NCI-H2227 (cell line): ENCODE results near the gene TMEM256.
"Not testable (repeated sequence)": the region's sequence is repeated elsewhere in the genome, so short reads cannot be mapped to it uniquely, and the experiment has no call there.

Experiments
- DNase-seq: peaks from one replicate; lab custom pipeline; 2025; ENCODE audit not compliant: unreplicated experiment; lab: John Stamatoyannopoulos, UW

The TMEM256 gene

GRCh38 chr17:7384489-7385081 is 19.3 kb downstream of the TMEM256 start:
- no peak for DNase-seq

- DNase-seq, result no peak
These were observed 20.0 kb downstream of the TMEM256 start for GRCh38 chr17:7383742-7384488.

GRCh38 chr17:7383371-7383741 is 20.5 kb downstream of the TMEM256 start:
- no peak for DNase-seq

- DNase-seq, result no peak
These were observed 21.0 kb downstream of the TMEM256 start for GRCh38 chr17:7382901-7383300.

- peak; percentile 39 for DNase-seq
These were observed 22.8 kb downstream of the TMEM256 start, which contains the start of gene TNK1 for GRCh38 chr17:7380855-7381683. Gene TNK1, plus strand, starts transcription at chr17:7381089. Its CDS starts 1,838 bp downstream, at chr17:7382927.

- DNase-seq, result no peak
These were observed 23.6 kb downstream of the TMEM256 start for GRCh38 chr17:7380321-7380720.

- DNase-seq, result no peak
These were observed 24.8 kb downstream of the TMEM256 start for GRCh38 chr17:7379134-7379533.

- DNase-seq, result no peak
These were observed 29.5 kb downstream of the TMEM256 start for GRCh38 chr17:7374353-7374752.

- no peak for DNase-seq
These were observed 33.0 kb downstream of the TMEM256 start for GRCh38 chr17:7370853-7371252.

GRCh38 chr17:7369825-7370224 is 34.1 kb downstream of the TMEM256 start:
- DNase-seq, result no peak

GRCh38 chr17:7368599-7368994 is 35.3 kb downstream of the TMEM256 start:
- not testable (repeated sequence) for DNase-seq

GRCh38 chr17:7367918-7368598 is 35.8 kb downstream of the TMEM256 start:
- peak; percentile 4 for DNase-seq

- no peak for DNase-seq
These were observed 36.8 kb downstream of the TMEM256 start for GRCh38 chr17:7367083-7367482.

- not testable (repeated sequence) for DNase-seq
These were observed 37.9 kb downstream of the TMEM256 start for GRCh38 chr17:7365963-7366362.

- no peak for DNase-seq
These were observed 40.6 kb downstream of the TMEM256 start for GRCh38 chr17:7363311-7363710.

GRCh38 chr17:7361906-7362305 is 42.0 kb downstream of the TMEM256 start:
- no peak for DNase-seq

GRCh38 chr17:7357381-7357780 is 46.5 kb downstream of the TMEM256 start:
- no peak for DNase-seq

- DNase-seq, result no peak
These were observed 47.1 kb downstream of the TMEM256 start for GRCh38 chr17:7356756-7357155.

- DNase-seq, result peak; percentile 19
These were observed 47.8 kb downstream of the TMEM256 start for GRCh38 chr17:7356072-7356549.

- no peak for DNase-seq
These were observed 48.3 kb downstream of the TMEM256 start for GRCh38 chr17:7355573-7355972.

GRCh38 chr17:7355053-7355452 is 48.8 kb downstream of the TMEM256 start, which contains the start of gene TMEM95:
Gene TMEM95, plus strand, starts transcription at chr17:7355156. Its CDS starts 49 bp downstream, at chr17:7355205.
- peak; percentile 8 for DNase-seq
